GM18519 (cell line): ENCODE results near the gene PMEL.
"Not testable (repeated sequence)": the region's sequence is repeated elsewhere in the genome, so short reads cannot be mapped to it uniquely, and the experiment has no call there.

Experiments
- ATAC-seq: cut with Tn5 transposase; IDR thresholded peaks from one replicate; pipeline ENCODE4 v1.9.1; 2021; ENCODE audit warnings: mild to moderate bottlenecking, moderate library complexity; ENCODE audit not compliant: unreplicated experiment, low FRiP score

Gene PMEL

DNA sequence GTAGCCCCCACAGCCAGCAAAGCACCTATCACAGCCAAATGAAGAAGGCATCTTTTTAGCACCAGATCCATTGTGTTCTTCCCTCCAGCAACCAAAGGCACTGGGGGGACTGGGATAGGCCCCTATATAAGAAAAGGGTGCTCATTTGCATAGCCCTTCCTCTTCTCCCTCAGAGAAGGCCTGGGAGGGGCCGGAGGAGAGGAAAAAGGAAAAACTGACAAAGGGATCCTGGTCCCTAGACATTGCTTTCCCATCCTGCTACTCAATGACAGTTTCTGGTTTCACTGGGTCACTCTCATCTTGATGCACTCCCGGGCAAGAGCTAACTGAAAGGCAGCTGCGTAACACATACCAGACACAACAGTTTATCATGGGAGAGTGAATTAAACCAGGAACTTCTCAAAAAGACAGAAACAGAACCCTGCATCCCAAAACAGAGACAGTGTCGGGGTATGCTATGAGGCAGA is at the start of gene PMEL:
Gene PMEL (minus strand): TSS at position 102 of the 467 bp plus-strand sequence. CDS start 31 bp downstream, at position 71.
- no peak for ATAC-seq

DNA sequence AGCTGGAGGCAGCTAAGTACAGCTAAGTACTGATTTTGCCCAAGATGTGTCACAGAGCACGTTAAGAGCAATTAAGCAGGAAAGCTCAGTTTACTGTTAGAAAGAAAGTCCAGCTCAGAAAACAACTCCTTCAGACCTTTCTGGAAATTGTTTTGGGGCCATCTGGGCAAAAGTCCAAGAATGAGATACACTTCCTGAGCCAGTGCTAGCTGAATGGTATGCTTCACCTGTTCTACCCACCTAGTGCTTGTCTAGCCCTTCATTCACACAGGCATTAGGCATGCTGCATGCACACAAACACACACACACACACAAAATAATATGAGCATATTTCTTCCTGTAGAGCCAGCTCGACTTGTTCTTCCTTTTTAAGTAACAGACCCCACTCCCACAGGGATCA is 48.4 kb upstream of the PMEL start:
- no peak for ATAC-seq

- ATAC-seq, result no peak
Measured at GRCh38 chr12:56013482-56013881, 47.6 kb upstream of the PMEL start.

DNA sequence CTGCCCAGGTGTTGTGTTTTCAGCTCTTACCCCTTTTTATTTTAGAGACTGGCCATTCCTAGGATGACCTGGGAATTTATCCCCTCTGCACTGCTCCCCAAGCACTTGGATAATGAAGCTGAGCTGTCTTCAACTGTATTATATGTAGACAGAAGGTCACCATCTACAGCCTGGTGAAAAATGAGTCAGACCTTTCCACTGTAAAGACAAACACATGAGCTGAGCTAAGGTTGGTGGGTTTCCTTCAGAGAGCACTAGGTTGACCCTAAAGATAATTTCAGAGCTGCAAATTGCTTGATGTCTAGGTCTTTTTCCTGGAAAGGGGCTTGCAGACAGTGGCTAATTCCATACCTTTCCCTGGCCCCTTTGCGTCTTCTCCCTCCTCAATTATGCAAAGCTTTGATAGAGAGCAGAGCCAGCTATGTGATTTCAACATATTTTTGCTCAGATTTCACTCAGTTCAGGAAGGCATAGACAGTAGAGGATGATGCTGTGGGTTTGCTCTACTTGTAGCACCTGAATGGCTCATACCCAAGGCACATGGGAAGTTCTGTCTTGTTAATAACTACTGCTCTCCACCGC is 45.8 kb upstream of the PMEL start:
- no peak for ATAC-seq

GRCh38 chr12:56010111-56010570 is 44.3 kb upstream of the PMEL start:
- no peak for ATAC-seq

DNA sequence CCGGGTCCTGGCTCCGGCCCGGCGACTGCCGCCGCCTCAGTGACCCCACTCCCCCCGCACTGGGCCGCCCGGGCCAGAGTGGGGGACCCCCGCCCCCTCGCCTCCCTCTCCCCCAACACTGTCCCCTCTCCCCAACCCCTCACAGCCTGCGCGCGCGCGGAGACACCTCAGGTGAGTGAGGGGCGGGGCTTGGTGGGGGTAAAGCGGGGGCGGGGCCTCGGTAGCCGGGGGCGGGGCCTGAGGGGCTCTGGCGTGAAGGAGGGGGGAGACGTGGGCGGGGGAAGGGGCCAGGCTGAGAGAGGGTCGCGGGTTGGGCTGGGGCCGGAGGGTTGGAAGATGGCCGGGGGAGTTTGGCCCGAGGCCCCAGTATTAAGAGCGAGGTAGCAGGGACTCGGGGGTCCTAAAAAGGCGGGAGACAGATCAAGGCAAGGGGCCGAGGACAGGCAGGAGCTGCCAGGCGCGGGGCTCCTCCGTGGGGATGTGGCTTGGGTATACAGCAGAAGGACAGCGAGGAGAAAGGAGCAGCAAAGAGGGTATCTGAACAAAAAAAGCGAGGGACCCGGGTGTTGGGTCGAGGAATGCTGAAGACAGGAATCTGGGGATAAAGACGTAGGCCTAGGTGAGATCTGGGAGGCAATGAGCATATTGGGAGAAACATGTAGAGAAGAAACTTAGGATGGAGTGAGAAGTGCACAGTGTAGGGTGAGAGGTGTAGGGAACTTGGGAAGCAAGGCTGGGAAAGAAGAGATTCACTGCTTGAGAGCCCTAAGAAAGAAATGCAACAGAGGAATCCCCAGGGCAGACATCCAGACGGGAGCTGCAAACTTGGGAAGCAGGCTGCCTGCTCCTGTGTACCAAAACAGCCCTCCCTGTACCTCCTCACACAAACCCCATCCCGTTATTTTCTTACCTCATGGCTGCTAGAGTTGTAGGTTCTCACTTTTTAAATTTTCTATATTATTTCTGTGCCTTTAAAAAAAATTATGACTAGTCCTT is 42.0 kb upstream of the PMEL start:
- no peak for ATAC-seq

DNA sequence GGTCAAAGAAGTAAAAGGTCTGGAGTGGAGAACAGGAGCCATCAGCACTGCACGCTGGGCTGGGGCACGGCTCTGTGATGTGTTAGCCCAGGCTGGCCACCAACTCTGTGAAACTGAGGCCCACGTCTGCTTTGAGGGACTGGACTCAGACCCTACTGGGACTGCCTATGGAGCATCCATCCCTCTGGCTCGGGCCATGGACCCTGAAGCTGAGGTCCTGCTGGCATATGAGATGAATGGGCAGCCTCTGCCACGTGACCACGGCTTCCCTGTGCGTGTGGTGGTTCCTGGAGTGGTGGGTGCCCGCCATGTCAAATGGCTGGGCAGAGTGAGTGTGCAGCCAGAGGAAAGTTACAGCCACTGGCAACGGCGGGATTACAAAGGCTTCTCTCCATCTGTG is 38.4 kb upstream of the PMEL start:
- ATAC-seq, result no peak

DNA sequence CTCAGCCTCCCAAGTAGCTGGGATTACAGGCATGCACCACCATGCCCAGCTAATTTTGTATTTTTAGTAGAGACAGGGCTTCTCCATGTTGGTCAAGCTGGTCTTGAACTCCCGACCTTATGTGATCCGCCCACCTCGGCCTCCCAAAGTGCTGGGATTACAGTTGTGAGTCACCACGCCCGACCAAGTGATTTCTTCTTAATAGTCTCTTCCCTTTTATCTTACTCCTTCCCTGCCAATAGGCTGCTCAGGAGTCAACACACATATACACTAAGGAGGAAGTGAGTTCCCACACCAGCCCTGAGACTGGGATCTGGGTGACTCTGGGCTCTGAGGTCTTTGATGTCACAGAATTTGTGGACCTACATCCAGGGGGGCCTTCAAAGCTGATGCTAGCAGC is 37.5 kb upstream of the PMEL start:
- ATAC-seq, result not testable (repeated sequence)

- no peak for ATAC-seq
Measured at GRCh38 chr12:56001487-56002100, 35.8 kb upstream of the PMEL start.

- ATAC-seq, result not testable (repeated sequence)
Measured at GRCh38 chr12:55999999-56000540, 34.2 kb upstream of the PMEL start.

DNA sequence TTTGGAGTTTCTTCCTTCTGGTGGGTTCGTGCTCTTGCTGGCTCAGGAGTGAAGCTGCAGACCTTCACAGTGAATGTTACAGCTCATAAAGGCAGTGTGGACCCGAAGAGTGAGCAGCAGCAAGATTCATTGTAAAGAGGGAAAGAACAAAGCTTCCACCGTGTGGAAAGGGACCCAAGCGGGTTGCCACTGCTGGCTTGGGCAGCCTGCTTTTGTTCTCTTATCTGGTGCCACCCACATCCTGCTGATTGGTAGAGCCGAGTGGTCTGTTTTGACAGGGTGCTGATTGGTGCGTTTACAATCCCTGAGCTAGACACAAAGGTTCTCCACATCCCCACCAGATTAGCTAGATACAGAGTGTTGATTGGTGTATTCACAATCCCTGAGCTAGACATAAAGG is 33.7 kb upstream of the PMEL start:
- not testable (repeated sequence) for ATAC-seq

DNA sequence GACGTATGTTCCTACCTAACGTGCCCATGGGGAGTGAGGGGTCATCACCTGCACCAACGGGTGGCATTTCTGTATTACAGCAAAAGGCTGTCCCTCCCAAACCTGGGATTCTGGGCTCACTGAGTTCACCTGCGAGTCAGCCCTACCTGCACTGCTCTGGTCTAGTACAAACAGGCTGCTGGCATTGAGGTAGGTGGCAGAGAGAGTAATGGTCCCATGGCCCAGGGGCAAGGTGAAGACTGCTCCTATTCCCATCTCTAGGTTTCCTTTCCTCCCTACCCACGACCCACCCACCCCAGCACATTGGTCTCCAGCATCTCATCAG is 31.7 kb upstream of the PMEL start:
- no peak for ATAC-seq

DNA sequence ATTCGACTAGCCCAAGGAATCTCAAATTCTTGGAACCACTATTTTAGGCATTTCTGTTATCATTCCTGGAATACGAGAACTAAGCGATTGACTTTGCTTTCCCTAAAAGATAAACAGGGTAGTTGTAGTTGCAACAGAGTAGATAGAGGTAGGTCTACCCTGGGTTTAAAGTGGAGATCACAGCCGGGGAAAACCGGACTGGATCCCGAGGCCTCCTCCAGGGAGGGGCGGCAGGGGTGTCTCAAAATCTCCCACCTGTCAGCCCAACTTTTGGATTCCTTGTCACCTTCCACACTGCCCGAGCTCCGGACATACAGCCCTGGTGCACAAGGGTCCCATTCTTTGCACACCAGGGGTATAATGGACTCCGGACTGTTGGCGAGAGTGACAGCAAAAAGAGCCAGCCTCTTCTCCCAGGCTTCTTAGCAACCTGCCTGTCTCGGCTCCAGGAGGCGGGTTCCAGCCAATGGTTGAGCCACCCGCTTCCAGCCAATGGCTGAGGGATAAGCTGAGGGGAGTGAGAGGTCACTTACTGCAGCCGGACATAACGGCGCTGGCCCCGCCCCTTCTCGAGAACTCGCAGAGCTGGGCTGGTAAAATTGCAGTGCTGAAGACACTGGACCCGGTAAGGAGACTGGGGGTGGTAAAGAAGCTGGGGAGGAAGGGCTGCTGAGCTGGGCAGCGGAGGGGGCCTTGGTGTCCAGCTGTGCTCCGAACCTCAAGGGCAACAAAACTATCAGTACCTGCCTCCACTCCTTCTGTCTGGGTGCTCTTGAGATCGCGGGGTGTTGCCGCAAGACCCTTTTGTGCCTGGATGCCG is 31.1 kb upstream of the PMEL start, which contains the start of gene SUOX:
Gene SUOX (plus strand): TSS at position 562 of the 820 bp plus-strand sequence. CDS start 4,946 bp downstream, outside the sequence.
- ATAC-seq, result peak; percentile 95

GRCh38 chr12:55996201-55996714 is 30.4 kb upstream of the PMEL start:
- ATAC-seq, result no peak

DNA sequence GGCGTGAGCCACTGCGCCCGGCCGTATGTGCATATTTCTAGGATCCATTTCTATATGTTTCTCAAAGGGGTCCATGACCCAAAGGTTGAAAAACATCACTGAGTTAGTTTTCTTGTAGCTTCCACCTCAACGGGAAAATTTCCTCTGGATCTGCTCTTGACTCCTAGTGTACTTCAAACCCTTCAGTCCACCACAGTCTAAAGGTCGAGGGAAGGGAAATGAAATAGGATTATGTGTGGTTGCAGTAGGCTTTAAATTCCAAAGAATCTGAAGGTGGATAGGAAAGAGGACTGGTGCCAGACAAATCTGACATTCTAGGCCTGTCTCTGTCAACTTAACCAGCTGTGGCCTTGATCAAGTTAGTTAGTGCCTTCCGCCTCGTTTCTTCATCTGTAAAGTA is 29.5 kb upstream of the PMEL start:
- ATAC-seq, result no peak

- ATAC-seq, result no peak
Measured at GRCh38 chr12:55993230-55993853, 27.5 kb upstream of the PMEL start.

DNA sequence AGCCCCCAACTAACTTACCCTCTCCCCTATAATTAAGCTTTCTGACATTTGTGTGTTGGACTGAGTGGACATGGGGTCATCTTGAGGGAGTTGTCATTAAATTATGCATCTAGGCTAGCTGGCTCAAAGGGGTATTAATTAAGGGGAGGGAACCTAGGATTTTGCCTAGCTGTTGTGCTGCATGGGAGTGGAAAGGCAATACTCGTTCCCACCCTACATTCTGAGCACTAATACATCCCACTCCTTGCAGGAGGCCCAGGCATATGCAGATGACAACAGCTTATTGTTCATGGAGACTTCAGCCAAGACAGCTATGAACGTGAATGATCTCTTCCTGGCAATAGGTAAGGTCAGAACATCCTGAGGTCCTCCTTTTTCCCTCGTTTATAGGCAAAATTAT is 25.3 kb upstream of the PMEL start:
- ATAC-seq, result no peak

DNA sequence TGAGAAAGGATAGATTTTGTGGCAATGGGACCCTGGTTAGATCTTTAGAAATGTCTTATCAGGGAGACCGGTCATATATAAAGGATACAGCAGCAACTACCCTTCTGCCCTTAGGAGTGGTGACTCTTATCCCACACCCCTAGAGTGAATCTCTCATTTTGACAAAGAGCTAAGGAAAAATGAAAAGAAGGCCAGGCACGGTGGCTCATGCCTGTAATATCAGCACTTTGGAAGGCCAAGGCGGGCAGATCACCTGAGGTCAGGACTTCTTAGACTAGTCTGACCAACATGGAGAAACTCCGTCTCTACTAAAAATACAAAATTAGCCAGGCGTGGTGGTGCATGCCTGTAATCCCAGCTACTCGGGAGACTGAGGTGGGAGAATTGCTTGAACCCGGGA is 20.1 kb upstream of the PMEL start:
- not testable (repeated sequence) for ATAC-seq

- no peak for ATAC-seq
Measured at GRCh38 chr12:55985341-55985740, 19.5 kb upstream of the PMEL start.
